Natural killer cell (primary cell): Measurements from ENCODE around the gene CTTNBP2NL. TPM values are rescaled to one million over a fixed set of nuclear protein-coding genes. Genes with fewer than 3 reads are reported as not detected.

ENCODE experiments used
- ATAC-seq, 3 donors: fragments of 150-1000 bp in 2 of 3; fragments of 200-7000 bp in 1 of 3; cut with Tn5 transposase; 1 replicate in 1 of 3; 2 replicates in 2 of 3; pipeline ENCODE4 v1.10.0; 2021; ENCODE audit warnings: mild to moderate bottlenecking in 2 of 3, moderate library complexity in 2 of 3
- DNase-seq, 2 donors: peaks; one replicate each; pipeline versions ENCODE4 v3.0.0 to v3.0.0-alpha.2; 2013 to 2021; ENCODE audit warnings: mixed read lengths in 1 of 2
- H3K27ac ChIP-seq: one replicate; pipeline ENCODE4 v1.5.1; 2013; ENCODE audit warnings: mild to moderate bottlenecking, low read length
- H3K27me3 ChIP-seq: one replicate; pipeline ENCODE4 v1.6.1; 2013; ENCODE audit warnings: low read length; ENCODE audit not compliant: control insufficient read depth, insufficient read depth
- H3K36me3 ChIP-seq: one replicate; pipeline ENCODE4 v1.6.1; 2013; ENCODE audit warnings: low read length; ENCODE audit not compliant: control insufficient read depth, insufficient read depth
- H3K4me1 ChIP-seq: one replicate; pipeline ENCODE4 v1.6.1; 2013; ENCODE audit warnings: low read length; ENCODE audit not compliant: control insufficient read depth, insufficient read depth
- H3K4me3 ChIP-seq: one replicate; pipeline ENCODE4 v1.5.1; 2013; ENCODE audit warnings: low read length
- H3K9me3 ChIP-seq: one replicate; pipeline ENCODE4 v1.6.1; 2013; ENCODE audit warnings: low read length; ENCODE audit not compliant: control insufficient read depth, insufficient read depth
- H3K27ac Mint-ChIP-seq, 2 donors: one replicate each; pipeline ENCODE4 v1.8.0; 2022; ENCODE audit warnings: mild to moderate bottlenecking in 2 of 2, mixed read lengths in 2 of 2, moderate library complexity in 1 of 2
- H3K27me3 Mint-ChIP-seq, 2 donors: one replicate each; pipeline ENCODE4 v1.8.0; 2022; ENCODE audit warnings: low read depth in 2 of 2, mixed read lengths in 2 of 2
- H3K36me3 Mint-ChIP-seq: one replicate; pipeline ENCODE4 v1.8.0; 2022; ENCODE audit warnings: mixed read lengths
- H3K4me1 Mint-ChIP-seq, 2 donors: one replicate each; pipeline ENCODE4 v1.8.0; 2022; ENCODE audit warnings: mixed read lengths in 2 of 2
- H3K4me3 Mint-ChIP-seq: one replicate; pipeline ENCODE4 v1.8.0; 2022; ENCODE audit warnings: mild to moderate bottlenecking, moderate library complexity, mixed read lengths
- H3K9me3 Mint-ChIP-seq, 2 donors: one replicate each; pipeline ENCODE4 v1.8.0; 2022; ENCODE audit warnings: mixed read lengths in 2 of 2
- WGBS: methylation state at CpG from one replicate; pipeline ENCODE4 v1.1.7; 2013; ENCODE audit warnings: missing lambda C conversion rate; ENCODE audit not compliant: insufficient coverage; 5-methylcytosine and 5-hydroxymethylcytosine counted together
- intact Hi-C: fragments of 100-400 bp; cut with micrococcal nuclease; formaldehyde crosslinking; loops from one replicate; pipeline ENCODE4 v1.14.2; 2022
- total RNA-seq, 4 donors: library from RNA; stranded (reverse); fragments of 120-200 nt in 1 of 4; gene quantifications; one replicate each; pipeline versions ENCODE4 v1.2.3 to v1.2.4, GENCODE V29; 2013 to 2022
- TF ChIP-seq, protein P1 (sequence below): fragments of 200-600 bp; IDR thresholded peaks from one replicate; pipeline ENCODE4 v1.8.0; 2022; ENCODE audit warnings: antibody characterized with exemption

CTTNBP2NL gene
- total RNA-seq, 3 donors from 2014 or later (not counting 1 experiment from before 2014, with no cell fraction given), result 0.07 to 0.94 (median 0.15) TPM

DNA sequence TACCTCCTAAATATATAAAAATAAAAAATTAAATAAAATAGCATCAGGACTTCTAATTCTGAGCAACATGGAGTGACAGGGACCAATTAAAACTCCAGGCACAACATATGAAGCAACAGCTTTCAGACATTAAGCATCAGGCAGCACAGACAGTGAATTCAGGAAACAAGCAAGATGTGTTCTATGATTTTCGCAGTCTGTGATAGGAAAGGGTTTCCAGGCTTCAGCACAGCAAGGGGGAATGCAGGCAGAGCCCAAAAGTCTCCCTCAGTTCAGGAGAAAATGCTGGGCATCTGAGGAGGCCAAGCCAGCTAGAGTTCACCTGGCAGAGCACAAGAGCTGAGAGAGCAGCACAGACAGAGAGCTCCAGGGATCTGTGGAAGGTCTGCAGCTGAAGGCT is 22.2 kb upstream of the CTTNBP2NL start:
- peaks cover 3% of the 10 kb centered on the region for H3K4me1 ChIP-seq
- no peaks in the 10 kb centered on the region for H3K9me3 ChIP-seq
- intact Hi-C loops, result no loop called here
- Mint-ChIP-seq H3K27me3 (peaks cover 38 to 58% of the 10 kb centered on the region in 2 donors), H3K4me3 (no peak overlapping the region), H3K4me1 (peaks cover 4 to 5% of the 10 kb centered on the region in 2 donors), H3K27ac (no peak overlapping the region), H3K36me3 (no peaks in the 10 kb centered on the region), H3K9me3 (no peaks in the 10 kb centered on the region)
- H3K4me3 ChIP-seq, result no peak overlapping the region
- WGBS, result 83% methylated on average over 1 of the region's 1 CpG
- no peak for ATAC-seq
- no peak overlapping the region for H3K27ac ChIP-seq
- DNase-seq, result no peak
- TF ChIP-seq, protein P1, sequence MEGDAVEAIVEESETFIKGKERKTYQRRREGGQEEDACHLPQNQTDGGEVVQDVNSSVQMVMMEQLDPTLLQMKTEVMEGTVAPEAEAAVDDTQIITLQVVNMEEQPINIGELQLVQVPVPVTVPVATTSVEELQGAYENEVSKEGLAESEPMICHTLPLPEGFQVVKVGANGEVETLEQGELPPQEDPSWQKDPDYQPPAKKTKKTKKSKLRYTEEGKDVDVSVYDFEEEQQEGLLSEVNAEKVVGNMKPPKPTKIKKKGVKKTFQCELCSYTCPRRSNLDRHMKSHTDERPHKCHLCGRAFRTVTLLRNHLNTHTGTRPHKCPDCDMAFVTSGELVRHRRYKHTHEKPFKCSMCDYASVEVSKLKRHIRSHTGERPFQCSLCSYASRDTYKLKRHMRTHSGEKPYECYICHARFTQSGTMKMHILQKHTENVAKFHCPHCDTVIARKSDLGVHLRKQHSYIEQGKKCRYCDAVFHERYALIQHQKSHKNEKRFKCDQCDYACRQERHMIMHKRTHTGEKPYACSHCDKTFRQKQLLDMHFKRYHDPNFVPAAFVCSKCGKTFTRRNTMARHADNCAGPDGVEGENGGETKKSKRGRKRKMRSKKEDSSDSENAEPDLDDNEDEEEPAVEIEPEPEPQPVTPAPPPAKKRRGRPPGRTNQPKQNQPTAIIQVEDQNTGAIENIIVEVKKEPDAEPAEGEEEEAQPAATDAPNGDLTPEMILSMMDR, result no peak
- H3K36me3 ChIP-seq, result no peaks in the 10 kb centered on the region
- H3K27me3 ChIP-seq, result peaks cover 8% of the 10 kb centered on the region

DNA sequence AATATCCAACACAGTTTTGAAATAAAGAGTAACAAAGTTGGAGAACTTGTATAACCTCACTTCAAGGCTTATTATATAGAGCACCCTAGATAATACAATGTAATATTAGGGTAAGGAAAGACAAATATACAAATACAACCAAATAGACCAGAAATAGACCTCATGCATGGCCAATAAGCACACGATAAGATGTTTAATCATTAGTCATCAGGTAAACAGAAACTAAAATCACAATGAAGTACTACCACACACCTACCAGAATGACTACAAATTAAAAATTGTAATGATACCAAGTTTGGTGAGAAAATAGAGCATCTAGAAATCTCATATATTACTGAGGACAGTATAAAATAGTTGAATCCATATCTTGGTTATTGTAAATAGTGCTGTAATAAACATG is 20.3 kb upstream of the CTTNBP2NL start:
- no peaks in the 10 kb centered on the region for H3K9me3 ChIP-seq
- DNase-seq (no peak), ATAC-seq (no peak)
- Mint-ChIP-seq H3K36me3 (no peaks in the 10 kb centered on the region), H3K27me3 (peaks cover 34 to 52% of the 10 kb centered on the region in 2 donors), H3K9me3 (no peaks in the 10 kb centered on the region), H3K4me3 (no peak overlapping the region), H3K27ac (no peak overlapping the region), H3K4me1 (no peaks in the 10 kb centered on the region)
- H3K27ac ChIP-seq, result no peak overlapping the region
- no peaks in the 10 kb centered on the region for H3K36me3 ChIP-seq
- intact Hi-C loops, result no loop called here
- no peak overlapping the region for H3K4me3 ChIP-seq
- no peaks in the 10 kb centered on the region for H3K27me3 ChIP-seq
- no CpG with 5 or more reads among the region's 1 CpG for WGBS
- TF ChIP-seq, protein P1, result no peak
- H3K4me1 ChIP-seq, result no peaks in the 10 kb centered on the region

DNA sequence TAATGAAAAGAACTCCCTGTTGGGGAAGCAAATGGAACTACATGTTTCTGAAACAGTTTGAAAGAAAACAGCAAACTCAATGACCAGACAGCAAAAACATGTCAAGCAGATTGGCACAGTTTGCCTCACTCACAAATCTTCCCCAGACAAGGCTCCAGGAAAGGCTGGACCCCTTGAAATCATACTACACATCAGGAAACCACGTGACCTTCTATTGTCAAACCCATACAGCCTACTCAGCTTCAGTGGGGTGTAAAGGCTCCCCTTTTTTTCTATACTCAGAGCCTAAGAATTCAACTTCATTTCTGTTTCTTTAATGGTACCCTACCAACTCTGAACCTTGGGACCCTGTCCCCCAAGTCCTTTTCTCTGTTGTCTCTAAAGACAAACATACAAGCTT is 15.7 kb upstream of the CTTNBP2NL start:
- H3K36me3 Mint-ChIP-seq, result no peaks in the 10 kb centered on the region
- WGBS, result 75% methylated on average over 1 of the region's 1 CpG
- no peak overlapping the region for H3K27ac Mint-ChIP-seq
- no peak overlapping the region for H3K27ac ChIP-seq
- H3K36me3 ChIP-seq, result no peaks in the 10 kb centered on the region
- DNase-seq (no peak), ATAC-seq (no peak)
- no peaks in the 10 kb centered on the region for H3K9me3 Mint-ChIP-seq
- H3K9me3 ChIP-seq, result no peaks in the 10 kb centered on the region
- no peaks in the 10 kb centered on the region for H3K27me3 ChIP-seq
- intact Hi-C loops, result no loop called here
- H3K4me3 Mint-ChIP-seq, result no peak overlapping the region
- H3K4me1 Mint-ChIP-seq, result no peaks in the 10 kb centered on the region
- peaks cover 35 to 50% of the 10 kb centered on the region in 2 donors for H3K27me3 Mint-ChIP-seq
- no peaks in the 10 kb centered on the region for H3K4me1 ChIP-seq
- TF ChIP-seq, protein P1, result no peak
- H3K4me3 ChIP-seq, result no peak overlapping the region

DNA sequence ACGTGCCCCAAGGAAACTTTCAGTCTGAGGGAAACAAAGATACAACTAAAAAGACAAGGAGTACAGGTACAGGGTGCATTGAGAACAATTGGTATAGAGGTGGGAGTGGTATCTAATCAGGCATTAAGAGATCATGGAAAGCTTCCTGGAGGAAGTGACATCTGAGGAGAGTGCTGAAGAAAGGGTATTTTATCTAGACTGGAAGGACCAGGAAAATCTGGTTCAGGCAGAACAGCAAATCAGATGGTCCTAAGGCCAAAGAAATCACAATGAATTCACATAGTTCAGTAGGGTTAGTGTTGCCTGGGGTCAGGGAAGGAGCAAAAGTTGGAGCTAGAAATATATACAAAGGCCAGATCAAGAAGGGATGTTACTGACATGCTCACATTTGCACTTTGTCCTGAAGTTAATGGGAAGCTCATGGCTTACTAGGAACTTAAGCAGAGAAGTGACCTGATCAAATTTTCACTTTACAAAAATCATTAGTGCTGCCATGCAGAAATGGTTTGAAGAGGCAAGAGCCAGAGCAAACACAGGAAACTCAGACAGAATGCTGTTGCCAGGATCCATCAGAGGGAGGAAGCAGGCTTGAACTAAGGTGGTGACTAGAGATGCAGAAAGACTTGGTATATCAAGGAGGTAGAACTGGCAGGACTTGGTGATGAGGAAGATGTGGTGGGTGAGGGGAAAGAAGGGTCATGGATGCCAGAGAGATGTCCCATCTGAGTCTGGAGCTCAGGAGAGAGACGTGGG is 14.5 kb upstream of the CTTNBP2NL start:
- H3K36me3 ChIP-seq, result no peaks in the 10 kb centered on the region
- no peaks in the 10 kb centered on the region for H3K4me1 ChIP-seq
- Mint-ChIP-seq H3K27ac (no peak overlapping the region), H3K4me3 (no peak overlapping the region), H3K9me3 (no peaks in the 10 kb centered on the region), H3K4me1 (no peaks in the 10 kb centered on the region), H3K27me3 (peaks cover 35 to 50% of the 10 kb centered on the region in 2 donors), H3K36me3 (no peaks in the 10 kb centered on the region)
- ATAC-seq, result no peak
- DNase-seq, result no peak
- H3K27me3 ChIP-seq, result no peaks in the 10 kb centered on the region
- 72% methylated on average over 2 of the region's 2 CpGs for WGBS
- no peaks in the 10 kb centered on the region for H3K9me3 ChIP-seq
- intact Hi-C loops, result no loop called here
- TF ChIP-seq, protein P1, result no peak
- no peak overlapping the region for H3K27ac ChIP-seq
- no peak overlapping the region for H3K4me3 ChIP-seq
